Neural cell (in vitro differentiated cells): ENCODE measurements around the gene MRTFA. TPM values are rescaled to one million over a fixed set of nuclear protein-coding genes. Genes with fewer than 3 reads are reported as not detected.

Experiments
- H2AFZ ChIP-seq: fragments of 200-600, 300-800 bp; sonication (generic), shearing (Covaris generic); 2 replicates; pipeline ENCODE4 v1.6.0; 2014; ENCODE audit warnings: low read depth, mild to moderate bottlenecking, antibody characterized with exemption, low read length, moderate library complexity
- H3F3A ChIP-seq: fragments of 200-600 bp; shearing (Covaris generic); 2 replicates; pipeline ENCODE4 v1.6.1; 2016; ENCODE audit warnings: mild to moderate bottlenecking, moderate library complexity, mixed read lengths, antibody characterized with exemption, low read length; ENCODE audit not compliant: insufficient read depth, poor library complexity, severe bottlenecking
- H3K27ac ChIP-seq: fragments of 200-600, 300-800 bp; sonication (generic), shearing (Covaris generic); 2 replicates; pipeline ENCODE4 v1.5.1; 2014; ENCODE audit warnings: mild to moderate bottlenecking, low read length, moderate library complexity
- H3K27me3 ChIP-seq: fragments of 300-800, 200-600 bp; sonication (generic), shearing (Covaris generic); 2 replicates; pipeline ENCODE4 v1.6.0; 2014; ENCODE audit warnings: mild to moderate bottlenecking, low read depth, low read length, moderate library complexity; ENCODE audit not compliant: insufficient read depth
- H3K36me3 ChIP-seq: fragments of 300-800, 200-600 bp; sonication (generic), shearing (Covaris generic); 2 replicates; pipeline ENCODE4 v1.5.1; 2014; ENCODE audit warnings: mild to moderate bottlenecking, antibody characterized with exemption, low read length, moderate library complexity; ENCODE audit not compliant: insufficient read depth
- H3K4me2 ChIP-seq: fragments of 300-800, 200-600 bp; sonication (generic), shearing (Covaris generic); 2 replicates; pipeline ENCODE4 v1.6.0; 2014; ENCODE audit warnings: mild to moderate bottlenecking, low read length
- H3K4me3 ChIP-seq: fragments of 300-800, 200-600 bp; sonication (generic), shearing (Covaris generic); 2 replicates; pipeline ENCODE4 v1.5.1; 2014; ENCODE audit warnings: mild to moderate bottlenecking, low read length, moderate library complexity
- H3K79me2 ChIP-seq: fragments of 200-600 bp; shearing (Covaris generic); replicated peaks from 2 replicates; pipeline ENCODE4 v1.6.0; 2014; ENCODE audit warnings: mild to moderate bottlenecking, low read length, moderate library complexity; ENCODE audit not compliant: insufficient read depth
- H3K9ac ChIP-seq: fragments of 300-800, 200-600 bp; sonication (generic), shearing (Covaris generic); 2 replicates; pipeline ENCODE4 v1.6.1; 2016; ENCODE audit warnings: mild to moderate bottlenecking, low read length, mixed read lengths
- H3K9me2 ChIP-seq: fragments of 200-600 bp; shearing (Covaris generic); 2 replicates; pipeline ENCODE4 v1.6.1; 2016; ENCODE audit warnings: mild to moderate bottlenecking, low read length, mixed read lengths; ENCODE audit not compliant: insufficient read depth
- H3K9me3 ChIP-seq: fragments of 200-600, 300-800 bp; sonication (generic), shearing (Covaris generic); 2 replicates; pipeline ENCODE4 v1.6.1; 2016; ENCODE audit warnings: mild to moderate bottlenecking, mixed run types, low read length, moderate library complexity, mixed read lengths
- H4K20me1 ChIP-seq: fragments of 200-600 bp; shearing (Covaris generic); 2 replicates; pipeline ENCODE4 v1.6.1; 2016; ENCODE audit warnings: mild to moderate bottlenecking, mixed run types; ENCODE audit not compliant: insufficient read depth
- CTCF ChIP-seq: fragments of 450-650 bp; IDR thresholded peaks from 2 replicates; pipeline ENCODE4 v1.5.1; 2014; ENCODE audit warnings: antibody characterized with exemption, mild to moderate bottlenecking, moderate library complexity; ENCODE audit not compliant: poor library complexity, severe bottlenecking
- EP300 ChIP-seq: fragments of 450-650 bp; conservative IDR thresholded peaks from 2 replicates; pipeline ENCODE4 v1.6.1; 2014; ENCODE audit warnings: antibody characterized with exemption, mild to moderate bottlenecking, moderate library complexity; ENCODE audit not compliant: poor library complexity, severe bottlenecking
- EZH2 ChIP-seq: fragments of 200-600, 300-800 bp; shearing (Covaris generic), sonication (generic); IDR thresholded peaks from 2 replicates; pipeline ENCODE4 v1.6.1; 2014; ENCODE audit warnings: antibody characterized with exemption, low read length, borderline replicate concordance, mild to moderate bottlenecking; ENCODE audit not compliant: insufficient read depth, poor library complexity, severe bottlenecking
- MXI1 ChIP-seq: fragments of 450-650 bp; conservative IDR thresholded peaks from 2 replicates; pipeline ENCODE4 v1.6.1; 2014; ENCODE audit warnings: antibody characterized with exemption, mild to moderate bottlenecking; ENCODE audit not compliant: poor library complexity, severe bottlenecking
- POLR2AphosphoS5 ChIP-seq: IDR thresholded peaks from 2 replicates; pipeline ENCODE4 v1.6.1; 2012
- RAD21 ChIP-seq: fragments of 450-650 bp; conservative IDR thresholded peaks from 2 replicates; pipeline ENCODE4 v1.6.1; 2014; ENCODE audit warnings: antibody characterized with exemption, mild to moderate bottlenecking, moderate library complexity
- REST ChIP-seq: IDR thresholded peaks from 2 replicates; pipeline ENCODE4 v1.6.1; 2012; ENCODE audit warnings: borderline replicate concordance
- SMC3 ChIP-seq: fragments of 450-650 bp; conservative IDR thresholded peaks from 2 replicates; pipeline ENCODE4 v1.6.1; 2014; ENCODE audit warnings: antibody characterized with exemption, mild to moderate bottlenecking, moderate library complexity; ENCODE audit not compliant: poor library complexity
- TAF1 ChIP-seq: IDR thresholded peaks from 2 replicates; pipeline ENCODE4 v1.6.1; 2012; ENCODE audit warnings: low read depth
- polyA plus RNA-seq: library from polyadenylated mRNA; depleted of rRNA; stranded (reverse); fragments of >200 nt; gene quantifications from 2 replicates; pipeline ENCODE4 v1.2.3, GENCODE V29; 2014

Gene MRTFA
- polyA plus RNA-seq, 1 donor from 2014 or later, result 19.3 TPM

GRCh38 chr22:40434106-40434505, 202.4 kb downstream of the MRTFA start:
- H2AFZ ChIP-seq, result no peak overlapping the region
- no peak overlapping the region for H3K27ac ChIP-seq
- H3K4me2 ChIP-seq, result no peak overlapping the region
- H3K9ac ChIP-seq, result no peak overlapping the region
- no peak overlapping the region for H3K4me3 ChIP-seq
- no peak for TF ChIP-seq POLR2AphosphoS5
- no peak for TF ChIP-seq EP300
- TF ChIP-seq SMC3, result no peak
- no peak for TF ChIP-seq RAD21
- TF ChIP-seq MXI1, result no peak
- no peak for TF ChIP-seq REST
- no peaks in the 10 kb centered on the region for H3K36me3 ChIP-seq
- no peaks in the 10 kb centered on the region for H3K9me2 ChIP-seq
- H3K27me3 ChIP-seq, result no peaks in the 10 kb centered on the region
- H3K9me3 ChIP-seq, result no peaks in the 10 kb centered on the region
- H3K79me2 ChIP-seq, result no peaks in the 10 kb centered on the region
- no peaks in the 10 kb centered on the region for H3F3A ChIP-seq
- H4K20me1 ChIP-seq, result peaks cover 4% of the 10 kb centered on the region

- peaks cover 4% of the 10 kb centered on the region for H4K20me1 ChIP-seq
- H3K36me3 ChIP-seq, result no peaks in the 10 kb centered on the region
- no peak overlapping the region for H2AFZ ChIP-seq
- H3F3A ChIP-seq, result no peaks in the 10 kb centered on the region
- no peak overlapping the region for H3K4me2 ChIP-seq
- no peaks in the 10 kb centered on the region for H3K27me3 ChIP-seq
- TF ChIP-seq MXI1 (no peak), TAF1 (no peak), EZH2 (no peak), EP300 (no peak), CTCF (no peak), SMC3 (no peak), POLR2AphosphoS5 (no peak), RAD21 (no peak), REST (no peak)
- no peak overlapping the region for H3K4me3 ChIP-seq
- H3K27ac ChIP-seq, result no peak overlapping the region
- H3K9me3 ChIP-seq, result no peaks in the 10 kb centered on the region
- no peaks in the 10 kb centered on the region for H3K79me2 ChIP-seq
- H3K9me2 ChIP-seq, result no peaks in the 10 kb centered on the region
- no peak overlapping the region for H3K9ac ChIP-seq
Measured at GRCh38 chr22:40433416-40434090, 203.0 kb downstream of the MRTFA start.
